ENCODE measurements around the gene CHAD. TPM values are rescaled to one million over a fixed set of nuclear protein-coding genes. Genes with fewer than 3 reads are reported as not detected.

The CHAD gene
- total and polyA plus RNA-seq, 2 of the 4 experiments (the other 2 are of a cell fraction), result 0.03 TPM; not detected in 1

- Histone ChIP-seq H2AK9ac (replicated peaks; ENCODE audit: low read depth, low read length, poor library complexity) (no peak overlapping the region), H3K4me1 (ENCODE audit: control insufficient read depth, insufficient read depth, low read length) (no peaks in the 10 kb centered on the region), H4K91ac (ENCODE audit: insufficient read depth, low read depth, low read length) (no peak overlapping the region), H3K36me3 (ENCODE audit: control insufficient read depth, insufficient read depth, low read length) (peaks cover 1% of the 10 kb centered on the region; the same call in 1 of the 2 replicates), H3K27ac (ENCODE audit: insufficient read depth, low read length) (no peak overlapping the region), H4K5ac (ENCODE audit: low read depth, low read length) (no peak overlapping the region), H4K20me1 (ENCODE audit: insufficient read depth, low read length) (peaks cover 4% of the 10 kb centered on the region; the same call in 1 of the 2 replicates), H3K9me3 (ENCODE audit: control insufficient read depth, insufficient read depth, low read length) (no peaks in the 10 kb centered on the region), H3K79me1 (ENCODE audit: low read depth in 1 of 2, low read length in 2 of 2) (no peaks in the 10 kb centered on the region), H3K27me3 (ENCODE audit: control insufficient read depth, insufficient read depth, low read length) (no peaks in the 10 kb centered on the region), H2BK20ac (ENCODE audit: low read depth, low read length) (no peak overlapping the region), H3K23ac (ENCODE audit: low read depth, low read length) (no peak overlapping the region), H3K9me1 (ENCODE audit: insufficient read depth, low read length) (0 out of 2 replicates have a peak, but pooled peaks cover 6% of the 10 kb centered on the region), H3K56ac (ENCODE audit: extremely low read depth, insufficient read depth, low read length) (no peak overlapping the region), H3K4me3 (ENCODE audit: insufficient read depth, low read depth, low read length) (no peak overlapping the region), H3K4ac (ENCODE audit: low read depth, low read length) (no peak overlapping the region), H3K9ac (ENCODE audit: low read depth, low read length) (no peak overlapping the region), H3K4me2 (ENCODE audit: low read depth, low read length) (no peak overlapping the region), H2BK120ac (ENCODE audit: low read depth, low read length) (no peak overlapping the region), H2BK15ac (ENCODE audit: low read depth, low read length) (no peak overlapping the region), H4K8ac (ENCODE audit: low read depth in 2 of 2, low read length in 2 of 2) (no peak overlapping the region), H2BK5ac (ENCODE audit: low read depth, low read length, poor library complexity, severe bottlenecking) (no peak overlapping the region), H2AK5ac (ENCODE audit: low read depth, low read length) (no peak overlapping the region), H2AFZ (replicated peaks; ENCODE audit: low read length, poor library complexity) (no peak overlapping the region), H3K14ac (replicated peaks; ENCODE audit: low read depth, low read length) (no peak overlapping the region), H3K18ac (ENCODE audit: low read depth, low read length) (no peak overlapping the region)
- ChIA-PET CTCF (no interaction called here), POLR2A (ENCODE audit: unreplicated experiment) (no interaction called here)
- no TSS peak for BruUV-seq (replicated peaks)
- in situ Hi-C loops (cut with MboI; ENCODE audit: low sequenced_read_pairs), result no loop called here
- DNase-seq (no peak), ATAC-seq (ENCODE audit: low read depth) (no peak)
- no CpG with 5 or more reads among the region's 4 CpGs for WGBS, 2 experiments (ENCODE audit: extremely low coverage in 2 of 2, insufficient read length in 1 of 2)
- dilution Hi-C loops (cut with HindIII; ENCODE audit: low sequenced_read_pairs, unreplicated experiment), result no loop called here
- no peak for TF ChIP-seq POLR2A (IDR thresholded peaks at IDR 0.05; ENCODE audit: low read depth, low read length)
- TF ChIP-seq CEBPB (IDR thresholded peaks at IDR 0.05; ENCODE audit: low read depth, low read length), result no peak
- TF ChIP-seq MAZ (IDR thresholded peaks at IDR 0.05; ENCODE audit: borderline replicate concordance, low read depth, low read length), result no peak
- TF ChIP-seq, protein P1, sequence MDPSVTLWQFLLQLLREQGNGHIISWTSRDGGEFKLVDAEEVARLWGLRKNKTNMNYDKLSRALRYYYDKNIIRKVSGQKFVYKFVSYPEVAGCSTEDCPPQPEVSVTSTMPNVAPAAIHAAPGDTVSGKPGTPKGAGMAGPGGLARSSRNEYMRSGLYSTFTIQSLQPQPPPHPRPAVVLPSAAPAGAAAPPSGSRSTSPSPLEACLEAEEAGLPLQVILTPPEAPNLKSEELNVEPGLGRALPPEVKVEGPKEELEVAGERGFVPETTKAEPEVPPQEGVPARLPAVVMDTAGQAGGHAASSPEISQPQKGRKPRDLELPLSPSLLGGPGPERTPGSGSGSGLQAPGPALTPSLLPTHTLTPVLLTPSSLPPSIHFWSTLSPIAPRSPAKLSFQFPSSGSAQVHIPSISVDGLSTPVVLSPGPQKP (IDR thresholded peaks at IDR 0.05; ENCODE audit: borderline replicate concordance, low read depth, low read length), result no peak
- no peak for TF ChIP-seq BHLHE40 (IDR thresholded peaks at IDR 0.05; ENCODE audit: low read depth, low read length)
- TF ChIP-seq CHD1 (IDR thresholded peaks at IDR 0.05; ENCODE audit: low read depth, low read length), result no peak
- TF ChIP-seq SMC3 (IDR thresholded peaks at IDR 0.05; ENCODE audit: low read depth, low read length), result no peak
- TF ChIP-seq, protein P2, sequence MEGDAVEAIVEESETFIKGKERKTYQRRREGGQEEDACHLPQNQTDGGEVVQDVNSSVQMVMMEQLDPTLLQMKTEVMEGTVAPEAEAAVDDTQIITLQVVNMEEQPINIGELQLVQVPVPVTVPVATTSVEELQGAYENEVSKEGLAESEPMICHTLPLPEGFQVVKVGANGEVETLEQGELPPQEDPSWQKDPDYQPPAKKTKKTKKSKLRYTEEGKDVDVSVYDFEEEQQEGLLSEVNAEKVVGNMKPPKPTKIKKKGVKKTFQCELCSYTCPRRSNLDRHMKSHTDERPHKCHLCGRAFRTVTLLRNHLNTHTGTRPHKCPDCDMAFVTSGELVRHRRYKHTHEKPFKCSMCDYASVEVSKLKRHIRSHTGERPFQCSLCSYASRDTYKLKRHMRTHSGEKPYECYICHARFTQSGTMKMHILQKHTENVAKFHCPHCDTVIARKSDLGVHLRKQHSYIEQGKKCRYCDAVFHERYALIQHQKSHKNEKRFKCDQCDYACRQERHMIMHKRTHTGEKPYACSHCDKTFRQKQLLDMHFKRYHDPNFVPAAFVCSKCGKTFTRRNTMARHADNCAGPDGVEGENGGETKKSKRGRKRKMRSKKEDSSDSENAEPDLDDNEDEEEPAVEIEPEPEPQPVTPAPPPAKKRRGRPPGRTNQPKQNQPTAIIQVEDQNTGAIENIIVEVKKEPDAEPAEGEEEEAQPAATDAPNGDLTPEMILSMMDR (conservative IDR thresholded peaks at IDR 0.05; ENCODE audit: low read depth, low read length), result no peak
- TF ChIP-seq MAFK (IDR thresholded peaks at IDR 0.05; ENCODE audit: low read depth, low read length), result no peak
- no peak for TF ChIP-seq RAD21 (IDR thresholded peaks at IDR 0.05; ENCODE audit: low read length)
- TF ChIP-seq USF2 (IDR thresholded peaks at IDR 0.05; ENCODE audit: low read depth, low read length), result no peak
- TF ChIP-seq NFE2L2 (IDR thresholded peaks at IDR 0.05; ENCODE audit: low read depth, low read length), result no peak
- TF ChIP-seq MXI1 (IDR thresholded peaks at IDR 0.05; ENCODE audit: borderline replicate concordance, low read depth, low read length), result no peak
- no peak for TF ChIP-seq RFX5 (IDR thresholded peaks at IDR 0.05; ENCODE audit: low read depth, low read length)
- no peak for TF ChIP-seq RCOR1 (IDR thresholded peaks at IDR 0.05; ENCODE audit: insufficient replicate concordance, low read length)
- intact Hi-C loops (cut with micrococcal nuclease), result no loop called here
These were observed 8.9 kb downstream of the CHAD start for GRCh38 chr17:50459756-50460155.
